Heart right ventricle (tissue), 16 donors: Measurements from ENCODE around the gene ALKBH3. TPM values are rescaled to one million over a fixed set of nuclear protein-coding genes. Genes with fewer than 3 reads are reported as not detected.
A peak's percentile ranks its signal among the peaks of the same experiment; 100 is the strongest.

Experiments used
- ATAC-seq, 8 donors: fragments of 200-7000 bp; cut with Tn5 transposase; one replicate each; pipeline ENCODE4 v1.9.1; 2020; ENCODE audit warnings: mild to moderate bottlenecking in 8 of 8, moderate library complexity in 8 of 8, moderate number of reproducible peaks in 1 of 8
- DNase-seq, 2 donors: peaks; one replicate each; pipeline ENCODE4 v3.0.0-alpha.2; 2020
- H3K27ac ChIP-seq, 10 donors: fragments of 200-600 bp; sonication (generic) in 2 of 10; one replicate each; pipeline versions ENCODE4 v1.5.0 to v1.8.0; 2020 to 2022; ENCODE audit warnings: mild to moderate bottlenecking in 3 of 10
- H3K27me3 ChIP-seq, 7 donors: fragments of 200-600 bp; one replicate each; pipeline ENCODE4 v1.8.0; 2021 to 2022; ENCODE audit warnings: mild to moderate bottlenecking in 2 of 7
- H3K36me3 ChIP-seq, 9 donors: fragments of 200-600 bp; sonication (generic) in 1 of 9; one replicate each; pipeline versions ENCODE4 v1.5.0 to v1.8.0; 2020 to 2022; ENCODE audit warnings: mild to moderate bottlenecking in 2 of 9
- H3K4me1 ChIP-seq, 9 donors: fragments of 200-600 bp; sonication (generic) in 1 of 9; one replicate each; pipeline versions ENCODE4 v1.5.0 to v1.8.0; 2020 to 2022; ENCODE audit warnings: mild to moderate bottlenecking in 4 of 9
- H3K4me3 ChIP-seq, 10 donors: fragments of 200-600 bp; sonication (generic) in 2 of 10; one replicate each; pipeline versions ENCODE4 v1.5.0 to v1.8.0; 2020 to 2022; ENCODE audit warnings: mild to moderate bottlenecking in 7 of 10, moderate library complexity in 2 of 10
- H3K9me3 ChIP-seq, 11 donors: fragments of 200-600 bp in 10 of 11; sonication (generic) in 2 of 11; one replicate each; pipeline versions ENCODE4 v1.5.0 to v1.8.0; 2013 to 2022; ENCODE audit warnings: mild to moderate bottlenecking in 2 of 11, control low read depth in 1 of 11, moderate library complexity in 1 of 11
- WGBS, 2 donors: extraction: QIAGEN DNeasy Blood & Tissue Kit; methylation state at CpG; one replicate each; pipeline ENCODE4 v1.1.7; 2013; ENCODE audit warnings: inconsistent platforms in 1 of 2; 5-methylcytosine and 5-hydroxymethylcytosine counted together
- intact Hi-C, 10 donors: fragments of 100-400 bp; cut with DNase I; formaldehyde crosslinking; loops; one replicate each; pipeline versions ENCODE4 v1.11.1 to v1.14.2; 2022
- polyA plus RNA-seq, 2 donors: library from polyadenylated mRNA; stranded (reverse); fragments of 200-250 nt; gene quantifications; one replicate each; pipeline ENCODE4 v1.2.3, GENCODE V29; 2013
- total RNA-seq, 10 donors: library from RNA; stranded (reverse); fragmentation: NEBNext Ultra II Directional in 3 of 10; extraction: Animal tissue kit (Norgen Biotek cat#: 25700) in 3 of 10; gene quantifications; one replicate each; pipeline versions ENCODE4 v1.2.1 to v1.2.4, GENCODE V29; 2021 to 2023
- TF ChIP-seq, protein P1 (sequence below), 9 donors: fragments of 200-600 bp; sonication (generic) in 2 of 9; IDR thresholded peaks; one replicate each; pipeline versions ENCODE4 v1.5.0 to v1.8.0; 2021 to 2022; ENCODE audit warnings: antibody characterized with exemption in 9 of 9, mild to moderate bottlenecking in 5 of 9, moderate library complexity in 1 of 9
- donor health status: Arrhythmogenic right ventricular cardiomyopathy.
- donor health status: ischemic (EF 13 %, LVEDD 7.1; RV severe dilation, severe dysfunction).
- donor health status: healthy with polysubstance abuse.
- donor health status: DM: no; HTN: yes; CAD: no.
- donor health status: DM: no; HTN: no; CAD: no.
- donor health status: ischemic (EF 25% LVEDD 6.9; RV normal size, moderate dysfunction).
- donor health status: ischemic (EF 25% LVEDD 5.7; RV mildly dilated, moderate dysfunction).
- donor health status: healthy.
- donor health status: DM: yes; HTN: yes; CAD: no.
- donor health status: Ischemic cardiomyopathy.
- donor health status: ischemic (EF 35%, LVEDD 5.7; RV mildly dilated, moderate dysfunction).
- donor health status: nonischemic (EF 11% LVEDD 7.7; RV severe dilation, severe dysfunction).
- donor health status: DM: yes; HTN: yes; CAD: no.
- donor health status: PGD.
- donor health status: ischemic (EF 29% LVEDD 5.4; RV normal size, mild dysfunction).
- donor health status: nonischemic (EF 23%, LVEDD 6.1; RV moderate dilation, normal function).

The ALKBH3 gene
- total and polyA plus RNA-seq, 12 donors, result 9.2 to 20.5 (median 18.4) TPM

DNA sequence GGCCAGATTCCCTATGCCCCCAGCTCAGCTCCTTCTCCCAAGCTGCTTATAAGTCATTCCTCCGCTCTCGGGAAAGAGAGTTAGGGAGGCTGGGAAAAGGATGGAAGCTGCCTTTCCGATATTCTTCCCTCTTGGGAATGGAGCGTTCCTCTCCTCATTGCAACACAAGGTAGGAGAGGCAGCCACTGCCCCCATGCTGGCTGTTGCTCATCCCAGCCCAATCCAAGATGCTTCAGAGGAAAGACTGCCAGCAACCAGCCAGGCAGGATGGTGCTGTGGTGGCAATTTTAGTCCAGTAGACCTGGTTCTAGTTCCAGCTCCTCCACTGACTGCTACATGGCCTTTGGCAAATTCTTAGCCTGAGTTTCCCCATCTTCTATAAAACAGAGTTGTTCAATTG is 48.1 kb downstream of the ALKBH3 start:
- H3K4me1 ChIP-seq, result peaks cover 0 to 43% (median 26%) of the 10 kb centered on the region in 9 donors
- no peaks in the 10 kb centered on the region for H3K27me3 ChIP-seq
- no peak overlapping the region for H3K4me3 ChIP-seq
- H3K27ac ChIP-seq, result no peak overlapping the region
- WGBS, 2 donors, result 90 to 96% methylated on average over 4 of the region's 4 CpGs
- intact Hi-C loops, result no loop called here
- H3K9me3 ChIP-seq, result no peaks in the 10 kb centered on the region
- DNase-seq (no peak), ATAC-seq (no peak)
- H3K36me3 ChIP-seq, result no peaks in the 10 kb centered on the region
- TF ChIP-seq, protein P1, sequence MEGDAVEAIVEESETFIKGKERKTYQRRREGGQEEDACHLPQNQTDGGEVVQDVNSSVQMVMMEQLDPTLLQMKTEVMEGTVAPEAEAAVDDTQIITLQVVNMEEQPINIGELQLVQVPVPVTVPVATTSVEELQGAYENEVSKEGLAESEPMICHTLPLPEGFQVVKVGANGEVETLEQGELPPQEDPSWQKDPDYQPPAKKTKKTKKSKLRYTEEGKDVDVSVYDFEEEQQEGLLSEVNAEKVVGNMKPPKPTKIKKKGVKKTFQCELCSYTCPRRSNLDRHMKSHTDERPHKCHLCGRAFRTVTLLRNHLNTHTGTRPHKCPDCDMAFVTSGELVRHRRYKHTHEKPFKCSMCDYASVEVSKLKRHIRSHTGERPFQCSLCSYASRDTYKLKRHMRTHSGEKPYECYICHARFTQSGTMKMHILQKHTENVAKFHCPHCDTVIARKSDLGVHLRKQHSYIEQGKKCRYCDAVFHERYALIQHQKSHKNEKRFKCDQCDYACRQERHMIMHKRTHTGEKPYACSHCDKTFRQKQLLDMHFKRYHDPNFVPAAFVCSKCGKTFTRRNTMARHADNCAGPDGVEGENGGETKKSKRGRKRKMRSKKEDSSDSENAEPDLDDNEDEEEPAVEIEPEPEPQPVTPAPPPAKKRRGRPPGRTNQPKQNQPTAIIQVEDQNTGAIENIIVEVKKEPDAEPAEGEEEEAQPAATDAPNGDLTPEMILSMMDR (IDR thresholded peaks at IDR 0.05), result no peak

DNA sequence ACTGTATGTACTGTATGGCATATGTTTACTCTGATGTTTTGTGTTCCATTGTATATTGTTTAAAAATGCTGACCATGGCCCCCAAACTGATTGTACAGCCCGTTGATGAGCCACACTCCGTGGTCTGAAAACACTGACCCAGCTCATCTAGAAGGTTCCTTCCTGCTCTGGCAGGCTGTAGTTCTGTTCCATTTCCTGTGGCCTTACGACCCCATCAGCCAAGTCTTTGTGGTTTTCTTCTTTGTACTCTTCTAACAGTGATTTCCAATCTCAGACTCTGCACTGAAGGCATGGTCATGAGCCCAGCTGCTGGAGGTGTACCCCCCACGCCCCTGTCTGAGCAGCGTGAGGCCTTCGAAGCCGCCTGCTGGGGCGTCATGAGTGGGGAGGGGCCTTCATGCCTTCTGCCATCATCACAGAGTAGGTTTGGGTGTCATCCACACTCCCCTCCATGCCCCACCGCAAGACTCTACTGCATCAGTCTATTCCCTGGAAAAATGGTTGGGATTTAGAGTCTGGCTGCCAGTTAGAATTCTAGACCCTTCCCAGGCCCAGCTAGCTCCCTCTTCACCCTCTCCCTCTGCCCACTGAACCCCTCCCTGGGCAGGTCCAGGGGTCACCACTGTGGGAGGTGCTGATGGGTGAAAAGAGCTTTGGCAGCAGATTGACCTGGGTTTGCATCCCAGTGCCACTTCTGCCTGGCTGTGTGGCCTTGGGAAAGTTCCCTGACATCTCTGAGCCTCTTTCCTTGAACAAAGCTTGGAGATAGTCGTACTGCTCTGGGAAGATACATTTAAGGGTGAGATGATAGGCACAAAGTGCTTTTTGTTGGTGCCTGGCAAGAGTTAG is 50.5 kb downstream of the ALKBH3 start:
- Histone ChIP-seq H3K4me1 (peaks cover 0 to 22% (median 11%) of the 10 kb centered on the region in 9 donors), H3K9me3 (no peaks in the 10 kb centered on the region), H3K4me3 (no peak overlapping the region), H3K27ac (no peak overlapping the region), H3K36me3 (no peaks in the 10 kb centered on the region), H3K27me3 (no peaks in the 10 kb centered on the region)
- 74% methylated on average over 10 of the region's 10 CpGs for WGBS, 2 donors
- intact Hi-C loops, result loop anchor here in 1 of 10 donors (5.0 kb wide), 1 partner anchor 34 kb away; no protein-coding TSS in a partner anchor
- TF ChIP-seq, protein P1 (IDR thresholded peaks at IDR 0.05), result no peak
- DNase-seq, result no peak
- ATAC-seq, result peak in 3 of 8 donors; percentile 9 to 36 (median 12)

DNA sequence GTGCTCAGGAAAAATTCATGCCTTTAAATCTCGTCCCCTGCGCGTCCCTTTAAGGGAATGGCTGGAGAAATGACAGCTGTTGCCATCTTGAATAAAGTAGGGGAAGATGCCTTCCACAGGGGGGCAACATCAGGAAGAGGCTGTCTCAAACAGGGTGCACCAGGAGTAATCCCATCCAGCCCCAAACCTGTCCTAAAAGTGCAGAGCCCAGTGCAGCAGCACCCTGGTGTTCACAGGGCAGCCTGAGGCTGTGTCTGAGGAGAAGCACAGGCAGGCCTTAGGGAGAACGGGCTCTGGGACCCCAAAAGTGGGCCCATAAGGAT is 51.0 kb downstream of the ALKBH3 start:
- Histone ChIP-seq H3K27ac (no peak overlapping the region), H3K4me1 (peaks cover 0 to 19% (median 8%) of the 10 kb centered on the region in 9 donors), H3K36me3 (no peaks in the 10 kb centered on the region), H3K27me3 (no peaks in the 10 kb centered on the region), H3K9me3 (no peaks in the 10 kb centered on the region), H3K4me3 (no peak overlapping the region)
- no peak for ATAC-seq
- DNase-seq, result no peak
- TF ChIP-seq, protein P1 (IDR thresholded peaks at IDR 0.05), result peak in 4 of 9 donors; percentile 19 to 32 (median 20)
- intact Hi-C loops, result loop anchor here in 1 of 10 donors (5.0 kb wide), 1 partner anchor 34 kb away; no protein-coding TSS in a partner anchor
- 78 to 85% methylated on average over 4 of the region's 4 CpGs for WGBS, 2 donors

DNA sequence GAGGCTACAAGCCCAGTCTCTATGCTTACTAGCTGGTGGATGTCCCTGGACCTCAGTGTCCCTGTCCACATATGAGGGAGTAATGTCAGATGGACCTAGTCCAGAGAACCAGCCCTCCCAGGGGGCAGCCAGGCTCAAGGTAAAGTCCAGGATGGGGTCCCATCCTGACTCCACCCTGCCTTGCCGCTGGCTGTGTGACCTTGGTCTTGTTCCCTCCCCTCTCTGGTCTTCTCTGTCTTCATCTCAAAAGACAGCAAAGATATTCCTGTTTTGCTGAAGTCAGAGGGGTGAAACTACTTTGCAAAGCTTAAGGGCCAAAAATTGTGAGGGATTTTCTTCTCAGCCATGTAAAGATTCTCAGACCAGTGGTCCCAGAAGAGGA is 52.6 kb downstream of the ALKBH3 start:
- H3K36me3 ChIP-seq, result no peaks in the 10 kb centered on the region
- peaks cover 0 to 20% (median 13%) of the 10 kb centered on the region in 9 donors for H3K4me1 ChIP-seq
- no peak overlapping the region for H3K27ac ChIP-seq
- H3K27me3 ChIP-seq, result no peaks in the 10 kb centered on the region
- DNase-seq (no peak), ATAC-seq (no peak)
- H3K9me3 ChIP-seq, result no peaks in the 10 kb centered on the region
- TF ChIP-seq, protein P1 (IDR thresholded peaks at IDR 0.05), result no peak
- intact Hi-C loops, result loop anchor here in 1 of 10 donors (5.0 kb wide), 1 partner anchor 36 kb away; no protein-coding TSS in a partner anchor
- no peak overlapping the region for H3K4me3 ChIP-seq
- WGBS, 2 donors, result 84 to 95% methylated on average over 1 of the region's 1 CpG
